ENCODE data around the gene BTNL8.
"Not testable (repeated sequence)": the region's sequence is repeated elsewhere in the genome, so short reads cannot be mapped to it uniquely, and the experiment has no call there.

The BTNL8 gene

GRCh38 chr5:180874804-180875582 lies 24.0 kb upstream of the BTNL8 start:
- no peak for DNase-seq (ENCODE audit: low read depth in 4 of 4, low spot score in 1 of 4)

GRCh38 chr5:180875860-180876426 lies 23.0 kb upstream of the BTNL8 start:
- DNase-seq (ENCODE audit: low read depth in 4 of 4, low spot score in 1 of 4): no peak

GRCh38 chr5:180885845-180886529 lies 13.0 kb upstream of the BTNL8 start:
- not testable (repeated sequence) for DNase-seq (ENCODE audit: low read depth in 4 of 4, low spot score in 1 of 4)

GRCh38 chr5:180889381-180889780 lies 9.6 kb upstream of the BTNL8 start:
- no peak for DNase-seq (ENCODE audit: low read depth in 4 of 4, low spot score in 1 of 4)

GRCh38 chr5:180895330-180895729 lies 3.6 kb upstream of the BTNL8 start:
- not testable (repeated sequence) for DNase-seq (ENCODE audit: low read depth in 4 of 4, low spot score in 1 of 4)

GRCh38 chr5:180900178-180900577 lies 1.2 kb downstream of the BTNL8 start:
- DNase-seq (ENCODE audit: low read depth in 4 of 4, low spot score in 1 of 4): no peak

GRCh38 chr5:180901319-180902009 lies 2.5 kb downstream of the BTNL8 start:
- DNase-seq (ENCODE audit: low read depth in 4 of 4, low spot score in 1 of 4): no peak

- DNase-seq (ENCODE audit: low read depth in 4 of 4, low spot score in 1 of 4): no peak
These were observed 9.4 kb downstream of the BTNL8 start for GRCh38 chr5:180908400-180908799.

- no peak for DNase-seq (ENCODE audit: low read depth in 4 of 4, low spot score in 1 of 4)
These were observed 10.2 kb downstream of the BTNL8 start for GRCh38 chr5:180908998-180909731.

- no peak for DNase-seq (ENCODE audit: low read depth in 4 of 4, low spot score in 1 of 4)
These were observed 10.8 kb downstream of the BTNL8 start for GRCh38 chr5:180909782-180910181.

- DNase-seq (ENCODE audit: low read depth in 4 of 4, low spot score in 1 of 4): no peak
These were observed 11.2 kb downstream of the BTNL8 start for GRCh38 chr5:180910182-180910581.

- no peak for DNase-seq (ENCODE audit: low read depth in 4 of 4, low spot score in 1 of 4)
These were observed 11.8 kb downstream of the BTNL8 start for GRCh38 chr5:180910735-180911134.

GRCh38 chr5:180914646-180915045 lies 15.7 kb downstream of the BTNL8 start:
- no peak for DNase-seq (ENCODE audit: low read depth in 4 of 4, low spot score in 1 of 4)

GRCh38 chr5:180915924-180916323 lies 17.0 kb downstream of the BTNL8 start:
- no peak for DNase-seq (ENCODE audit: low read depth in 4 of 4, low spot score in 1 of 4)

GRCh38 chr5:180918380-180918779 lies 19.4 kb downstream of the BTNL8 start:
- no peak for DNase-seq (ENCODE audit: low read depth in 4 of 4, low spot score in 1 of 4)

GRCh38 chr5:180920710-180921109 lies 21.8 kb downstream of the BTNL8 start:
- no peak for DNase-seq (ENCODE audit: low read depth in 4 of 4, low spot score in 1 of 4)

GRCh38 chr5:180922932-180923331 lies 24.0 kb downstream of the BTNL8 start:
- DNase-seq (ENCODE audit: low read depth in 4 of 4, low spot score in 1 of 4): no peak

- DNase-seq (ENCODE audit: low read depth in 4 of 4, low spot score in 1 of 4): no peak
These were observed 33.7 kb downstream of the BTNL8 start for GRCh38 chr5:180932660-180933059.

- DNase-seq (ENCODE audit: low read depth in 4 of 4, low spot score in 1 of 4): no peak
These were observed 36.2 kb downstream of the BTNL8 start for GRCh38 chr5:180935203-180935602.

- DNase-seq (ENCODE audit: low read depth in 4 of 4, low spot score in 1 of 4): no peak
These were observed 39.3 kb downstream of the BTNL8 start for GRCh38 chr5:180938294-180938693.
